GM12874 (cell line): ENCODE measurements around the gene PARK7.

Source experiments
- CTCF ChIP-seq: IDR thresholded peaks from 2 replicates; pipeline ENCODE4 v1.5.1; 2011; ENCODE audit warnings: low read depth, mild to moderate bottlenecking, control low read depth, low read length, moderate library complexity; ENCODE audit not compliant: insufficient read depth

PARK7 gene

GRCh38 chr1:7961216-7962013, at the start of gene PARK7:
TSS of gene PARK7 (plus strand) at chr1:7961711. CDS start at chr1:7962786, 1,075 bp downstream.
- TF ChIP-seq CTCF = peak; percentile 52

DNA sequence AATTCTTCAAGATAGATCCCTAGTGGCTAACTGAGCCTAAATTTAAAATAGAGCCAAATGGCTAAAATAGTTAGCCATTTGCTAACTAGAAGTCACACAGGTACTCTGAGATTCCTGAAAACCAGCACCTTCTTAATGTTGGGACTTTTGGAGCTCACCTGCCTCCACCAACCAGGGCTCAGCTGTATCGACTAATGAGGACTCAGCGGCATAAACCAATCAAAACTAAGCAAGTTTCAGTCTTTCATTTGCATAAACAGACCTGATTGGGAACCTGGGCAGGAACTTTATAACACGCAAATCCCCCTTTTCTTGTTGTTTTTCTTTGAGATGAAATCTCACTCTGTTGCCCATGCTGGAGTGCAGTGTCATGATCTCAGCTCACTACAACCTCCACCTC, 49.4 kb upstream of the PARK7 start:
- TF ChIP-seq CTCF = no peak

DNA sequence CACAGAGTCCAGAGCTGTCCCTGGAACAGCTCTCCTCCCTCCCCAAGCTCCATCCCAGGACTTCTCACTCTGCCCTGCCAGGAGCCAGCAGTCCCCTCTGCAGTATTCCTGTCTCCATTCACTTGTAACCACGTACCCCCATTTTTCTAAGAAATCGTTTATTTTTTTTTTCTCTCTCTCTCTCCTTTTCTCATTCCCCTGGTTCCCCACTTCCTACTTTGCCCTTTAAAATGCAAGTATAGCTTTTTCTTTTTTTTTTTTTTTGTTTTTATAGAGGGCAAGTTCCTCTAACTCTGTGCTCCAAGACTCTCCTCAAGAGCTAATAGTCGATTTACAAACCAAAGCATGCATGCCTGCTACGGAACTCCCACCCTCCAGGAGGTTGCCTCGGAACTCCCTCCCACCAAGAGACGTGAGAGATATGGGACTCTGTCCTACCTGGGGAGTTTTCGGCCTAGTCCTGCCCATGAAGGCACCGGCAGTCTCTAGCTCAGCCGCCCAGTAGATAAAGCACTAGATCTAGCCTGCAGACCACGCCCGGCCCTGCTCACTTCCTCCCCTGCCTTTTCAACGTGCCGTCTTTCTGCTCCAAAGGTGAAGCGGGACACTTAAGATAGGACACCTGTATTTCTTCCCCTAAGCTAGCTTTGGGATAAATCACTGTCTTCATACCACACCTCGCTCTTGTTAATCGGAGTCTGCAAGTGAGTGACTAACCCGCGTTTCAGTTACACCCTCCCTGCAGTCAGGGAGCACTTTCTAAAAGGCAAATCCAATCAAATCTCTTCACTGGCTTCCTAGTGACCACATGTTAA, 48.6 kb upstream of the PARK7 start:
- no peak for TF ChIP-seq CTCF

DNA sequence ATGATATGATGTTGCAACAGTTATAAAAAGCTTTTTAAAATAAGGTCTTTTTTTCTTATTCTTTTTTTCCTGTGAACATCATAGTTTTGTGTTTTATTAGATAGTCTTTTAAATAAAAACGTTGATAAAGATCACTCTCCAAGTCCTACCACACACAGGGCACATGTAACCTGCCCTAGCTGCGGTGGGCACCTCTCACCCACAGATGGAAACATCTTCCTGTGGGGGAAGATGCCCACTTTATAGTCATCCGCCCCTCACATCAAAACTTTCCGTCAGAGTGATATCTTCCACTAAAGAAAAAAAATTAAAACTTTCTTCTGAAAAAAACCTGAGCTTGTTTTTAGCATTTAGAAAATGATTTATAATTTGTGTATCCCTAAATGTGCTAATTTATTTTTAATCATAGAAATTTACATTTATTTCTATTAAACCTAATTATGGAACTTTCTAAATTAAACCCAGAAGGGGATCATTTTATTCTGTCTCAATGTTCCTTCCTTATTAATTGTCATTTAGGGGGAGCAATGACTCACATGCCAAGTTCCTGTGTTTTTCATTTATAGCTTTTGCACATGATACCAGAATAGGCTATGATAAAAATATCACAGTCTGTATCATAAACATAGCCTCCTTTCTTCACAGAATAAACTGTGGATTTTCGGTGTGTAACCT, 45.5 kb upstream of the PARK7 start:
- no peak for TF ChIP-seq CTCF

DNA sequence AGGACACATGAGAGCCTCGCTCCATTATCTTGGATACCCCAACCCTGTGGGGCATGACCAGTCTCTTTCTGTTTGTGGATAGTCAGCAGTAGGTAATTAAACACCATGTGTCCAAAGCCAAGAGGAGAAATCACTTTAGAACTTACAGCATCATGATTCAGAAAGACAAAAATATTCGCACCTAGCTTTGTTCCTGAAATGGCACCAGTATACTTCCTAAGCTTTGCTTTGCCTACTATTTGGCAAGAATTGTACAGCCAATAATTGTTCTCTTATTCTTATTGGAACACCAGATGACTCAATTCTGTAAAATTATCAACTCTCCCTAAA, 45.0 kb upstream of the PARK7 start:
- TF ChIP-seq CTCF = no peak

- TF ChIP-seq CTCF = no peak
These were observed 41.6 kb upstream of the PARK7 start for GRCh38 chr1:7919880-7920279.

- no peak for TF ChIP-seq CTCF
These were observed 39.7 kb upstream of the PARK7 start for GRCh38 chr1:7921796-7922195.
